ENCODE data around the gene LAMC1. TPM values are rescaled to one million over a fixed set of nuclear protein-coding genes. Genes with fewer than 3 reads are reported as not detected.

LAMC1 gene
- total and polyA plus RNA-seq, 10 of the 15 experiments (the other 5 are each of a cell fraction or from before 2014, with no cell fraction given), result 4.6 to 51.4 (median 25.6) TPM

- H3K27ac ChIP-seq (ENCODE audit: control insufficient read depth, insufficient read depth), result no peak overlapping the region
- RAD21 ChIA-PET (ENCODE audit: unreplicated experiment), result interaction anchor here (0.6 to 1.1 kb wide), 2 partner anchors 16 to 89 kb away, joined by 3 to 5 read pairs; no protein-coding TSS in a partner anchor
- no peaks in the 10 kb centered on the region; the same call in 2 of the 3 replicates for H3K9me3 ChIP-seq (replicated peaks; ENCODE audit: control insufficient read depth, insufficient read depth, low read length)
- DNase-seq (ENCODE audit: low read depth, low spot score), result no peak
- peaks cover 16% of the 10 kb centered on the region for H3K4me1 ChIP-seq (ENCODE audit: control insufficient read depth, insufficient read depth, low read length)
- H3K27me3 ChIP-seq (replicated peaks in 1 of 2; ENCODE audit: control insufficient read depth in 2 of 2, insufficient read depth in 2 of 2, low read length in 1 of 2), result no peaks in the 10 kb centered on the region
- H3K36me3 ChIP-seq (ENCODE audit: control insufficient read depth in 2 of 2, insufficient read depth in 2 of 2, low read length in 1 of 2), result no peaks in the 10 kb centered on the region
- H3K79me2 ChIP-seq (ENCODE audit: control insufficient read depth, insufficient read depth, low read length), result peaks cover 24% of the 10 kb centered on the region
- in situ Hi-C loops (cut with MboI) (no loop called here), intact Hi-C loops (cut with micrococcal nuclease; ENCODE audit: unreplicated experiment) (no loop called here)
- H2AFZ ChIP-seq (ENCODE audit: control insufficient read depth, low read depth, low read length), result no peak overlapping the region
- no peak for ATAC-seq
- H3K9ac ChIP-seq (ENCODE audit: control insufficient read depth, insufficient read depth, low read length), result no peak overlapping the region
- BruUV-seq (replicated peaks), result no TSS peak
- CTCF ChIA-PET, result interaction anchor here (0.6 to 1.7 kb wide), 6 partner anchors 14 to 77 kb away, joined by 3 to 4 read pairs (median 4); no protein-coding TSS in a partner anchor
- SMC1A ChIA-PET (ENCODE audit: uncharacterized antibody, unreplicated experiment), result interaction anchor here (1.2 to 2.2 kb wide), 8 partner anchors 9 to 176 kb away, joined by 3 to 9 read pairs (median 4); no protein-coding TSS in a partner anchor
- no peak for FAIRE-seq
- no peaks in the 10 kb centered on the region for H4K20me1 ChIP-seq (ENCODE audit: control insufficient read depth, insufficient read depth)
- POLR2A ChIA-PET, result interaction anchor here (0.5 to 1.1 kb wide), 3 partner anchors 19 to 921 kb away, joined by 4 to 6 read pairs (median 5); no protein-coding TSS in a partner anchor
- TF ChIP-seq POU2F2 (IDR thresholded peaks at IDR 0.05; ENCODE audit: borderline replicate concordance, low read depth, low read length) (no peak), YY1 (IDR thresholded peaks at IDR 0.05; ENCODE audit: low read depth, low read length) (no peak), CBX3 (IDR thresholded peaks at IDR 0.05; ENCODE audit: borderline replicate concordance, low read depth) (no peak), DPF2 (IDR thresholded peaks at IDR 0.05) (no peak), PML (IDR thresholded peaks at IDR 0.05; ENCODE audit: low read length) (no peak), ZBTB11 (CRISPR knock-in tag; IDR thresholded peaks at IDR 0.05) (no peak), ZBTB4 (CRISPR knock-in tag; IDR thresholded peaks at IDR 0.05) (no peak), CHD4 (IDR thresholded peaks at IDR 0.05) (no peak), RCOR1 (conservative IDR thresholded peaks at IDR 0.05; ENCODE audit: low read depth, low read length) (no peak), MEF2A (IDR thresholded peaks at IDR 0.05; ENCODE audit: insufficient read depth, low read depth, low read length) (no peak)
- TF ChIP-seq, protein P1, sequence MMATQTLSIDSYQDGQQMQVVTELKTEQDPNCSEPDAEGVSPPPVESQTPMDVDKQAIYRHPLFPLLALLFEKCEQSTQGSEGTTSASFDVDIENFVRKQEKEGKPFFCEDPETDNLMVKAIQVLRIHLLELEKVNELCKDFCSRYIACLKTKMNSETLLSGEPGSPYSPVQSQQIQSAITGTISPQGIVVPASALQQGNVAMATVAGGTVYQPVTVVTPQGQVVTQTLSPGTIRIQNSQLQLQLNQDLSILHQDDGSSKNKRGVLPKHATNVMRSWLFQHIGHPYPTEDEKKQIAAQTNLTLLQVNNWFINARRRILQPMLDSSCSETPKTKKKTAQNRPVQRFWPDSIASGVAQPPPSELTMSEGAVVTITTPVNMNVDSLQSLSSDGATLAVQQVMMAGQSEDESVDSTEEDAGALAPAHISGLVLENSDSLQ (IDR thresholded peaks at IDR 0.05), result no peak
- TF ChIP-seq, protein P2, sequence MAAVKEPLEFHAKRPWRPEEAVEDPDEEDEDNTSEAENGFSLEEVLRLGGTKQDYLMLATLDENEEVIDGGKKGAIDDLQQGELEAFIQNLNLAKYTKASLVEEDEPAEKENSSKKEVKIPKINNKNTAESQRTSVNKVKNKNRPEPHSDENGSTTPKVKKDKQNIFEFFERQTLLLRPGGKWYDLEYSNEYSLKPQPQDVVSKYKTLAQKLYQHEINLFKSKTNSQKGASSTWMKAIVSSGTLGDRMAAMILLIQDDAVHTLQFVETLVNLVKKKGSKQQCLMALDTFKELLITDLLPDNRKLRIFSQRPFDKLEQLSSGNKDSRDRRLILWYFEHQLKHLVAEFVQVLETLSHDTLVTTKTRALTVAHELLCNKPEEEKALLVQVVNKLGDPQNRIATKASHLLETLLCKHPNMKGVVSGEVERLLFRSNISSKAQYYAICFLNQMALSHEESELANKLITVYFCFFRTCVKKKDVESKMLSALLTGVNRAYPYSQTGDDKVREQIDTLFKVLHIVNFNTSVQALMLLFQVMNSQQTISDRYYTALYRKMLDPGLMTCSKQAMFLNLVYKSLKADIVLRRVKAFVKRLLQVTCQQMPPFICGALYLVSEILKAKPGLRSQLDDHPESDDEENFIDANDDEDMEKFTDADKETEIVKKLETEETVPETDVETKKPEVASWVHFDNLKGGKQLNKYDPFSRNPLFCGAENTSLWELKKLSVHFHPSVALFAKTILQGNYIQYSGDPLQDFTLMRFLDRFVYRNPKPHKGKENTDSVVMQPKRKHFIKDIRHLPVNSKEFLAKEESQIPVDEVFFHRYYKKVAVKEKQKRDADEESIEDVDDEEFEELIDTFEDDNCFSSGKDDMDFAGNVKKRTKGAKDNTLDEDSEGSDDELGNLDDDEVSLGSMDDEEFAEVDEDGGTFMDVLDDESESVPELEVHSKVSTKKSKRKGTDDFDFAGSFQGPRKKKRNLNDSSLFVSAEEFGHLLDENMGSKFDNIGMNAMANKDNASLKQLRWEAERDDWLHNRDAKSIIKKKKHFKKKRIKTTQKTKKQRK (IDR thresholded peaks at IDR 0.05; ENCODE audit: low read depth, low read length), result no peak
- 94% methylated on average over 1 of the region's 1 CpG for WGBS (ENCODE audit: insufficient coverage, insufficient replicate concordance, low lambda C conversion rate, missing lambda C conversion rate)
- H3K4me2 ChIP-seq (ENCODE audit: control insufficient read depth, insufficient read depth), result no peak overlapping the region
- H3K4me3 ChIP-seq, result no peak overlapping the region
These were observed 28.3 kb downstream of the LAMC1 start for GRCh38 chr1:183051546-183051945.
